B cell (primary cell): ENCODE data around the gene UNC13A. TPM values are rescaled to one million over a fixed set of nuclear protein-coding genes. Genes with fewer than 3 reads are reported as not detected.

Experiments used
- ATAC-seq: fragments of 200-7000 bp; cut with Tn5 transposase; one replicate; pipeline ENCODE4 v1.10.0; 2021; ENCODE audit warnings: low read depth, mild to moderate bottlenecking, moderate number of reproducible peaks, moderate library complexity
- CTCF ChIA-PET: fragments of 350-600 bp; sonication (Branson Sonifier 250); formaldehyde crosslinking; loops from one replicate; lab custom pipeline; 2021; ENCODE audit warnings: antibody characterized with exemption, inconsistent platforms; lab: Charles Lee
- POLR2A ChIA-PET: fragments of 350-600 bp; sonication (Branson Sonifier 250); formaldehyde crosslinking; loops from one replicate; lab custom pipeline; 2021; ENCODE audit warnings: antibody characterized with exemption; lab: Charles Lee
- DNase-seq: peaks from one replicate; pipeline ENCODE4 v3.0.0; 2013
- H2AFZ ChIP-seq: 2 replicates; pipeline ENCODE4 v1.6.1; 2012; ENCODE audit warnings: mild to moderate bottlenecking, low read depth, low read length; ENCODE audit not compliant: insufficient read depth, poor library complexity, severe bottlenecking
- H3K27ac ChIP-seq, 2 donors: 1 replicate in 1 of 2; 2 replicates in 1 of 2; pipeline ENCODE4 v1.5.1; 2012 to 2013; ENCODE audit warnings: low read length in 2 of 2, mild to moderate bottlenecking in 2 of 2, moderate library complexity in 1 of 2
- H3K27me3 ChIP-seq, 4 experiments: fragments of 200-600 bp in 1 of 4; sonication (generic) in 1 of 4; replicated peaks in 1 of 4; 1 replicate in 2 of 4; 2 replicates in 2 of 4; pipeline versions ENCODE4 v1.6.1 to v1.7.0; 2013 to 2016; ENCODE audit warnings: low read length in 3 of 4, mild to moderate bottlenecking in 2 of 4, mixed read lengths in 1 of 4, moderate library complexity in 1 of 4; ENCODE audit not compliant: insufficient read depth in 4 of 4, control insufficient read depth in 3 of 4; ENCODE audit errors: control extremely low read depth in 1 of 4
- H3K36me3 ChIP-seq, 2 experiments: replicated peaks in 1 of 2; 1 replicate in 1 of 2; 2 replicates in 1 of 2; pipeline versions ENCODE4 v1.6.1 to v1.7.1; 2013; ENCODE audit warnings: low read length in 1 of 2; ENCODE audit not compliant: insufficient read depth in 2 of 2, control insufficient read depth in 1 of 2; ENCODE audit errors: control extremely low read depth in 1 of 2, extremely low read depth in 1 of 2
- H3K4me1 ChIP-seq, 2 donors: fragments of 200-600 bp in 1 of 2; sonication (generic) in 1 of 2; 1 replicate in 1 of 2; 2 replicates in 1 of 2; pipeline versions ENCODE4 v1.5.1 to v1.6.1; 2013 to 2017; ENCODE audit warnings: low read length in 2 of 2; ENCODE audit not compliant: control insufficient read depth in 2 of 2, insufficient read depth in 2 of 2
- H3K4me2 ChIP-seq: replicated peaks from 2 replicates; pipeline ENCODE3; 2012; ENCODE audit warnings: mild to moderate bottlenecking, low read depth, low read length; ENCODE audit not compliant: poor library complexity, severe bottlenecking
- H3K4me3 ChIP-seq, 5 experiments: fragments of 200-600 bp in 1 of 5; sonication (generic) in 1 of 5; 1 replicate in 3 of 5; 2 replicates in 2 of 5; pipeline versions ENCODE4 v1.5.1 to v1.7.0; 2011 to 2016; ENCODE audit warnings: low read length in 4 of 5, mild to moderate bottlenecking in 4 of 5, low read depth in 2 of 5, control low read depth in 1 of 5, moderate library complexity in 1 of 5; ENCODE audit not compliant: insufficient read depth in 1 of 5; ENCODE audit errors: control extremely low read depth in 1 of 5, extremely low read depth in 1 of 5
- H3K79me2 ChIP-seq: fragments of 200-600 bp; sonication (generic); one replicate; pipeline ENCODE4 v1.6.0; 2016; ENCODE audit warnings: low read length; ENCODE audit not compliant: control insufficient read depth, insufficient read depth
- H3K9ac ChIP-seq: fragments of 200-600 bp; sonication (generic); 2 replicates; pipeline ENCODE4 v1.6.1; 2017; ENCODE audit warnings: mild to moderate bottlenecking, low read length, moderate library complexity
- H3K9me3 ChIP-seq, 3 donors: one replicate each; pipeline versions ENCODE4 v1.6.1 to v1.7.1; 2013; ENCODE audit warnings: low read length in 2 of 3; ENCODE audit not compliant: control insufficient read depth in 2 of 3, insufficient read depth in 1 of 3; ENCODE audit errors: control extremely low read depth in 1 of 3
- H4K20me1 ChIP-seq: 2 replicates; pipeline ENCODE4 v1.6.0; 2012; ENCODE audit warnings: mild to moderate bottlenecking, low read length; ENCODE audit not compliant: insufficient read depth, control insufficient read depth, poor library complexity, severe bottlenecking
- H3K27ac Mint-ChIP-seq: one replicate; pipeline ENCODE4 v1.8.0; 2021; ENCODE audit warnings: mixed read lengths
- H3K27me3 Mint-ChIP-seq: one replicate; pipeline ENCODE4 v1.8.0; 2021; ENCODE audit warnings: mixed read lengths
- H3K4me1 Mint-ChIP-seq: one replicate; pipeline ENCODE4 v1.8.0; 2021; ENCODE audit warnings: mixed read lengths
- H3K4me3 Mint-ChIP-seq: one replicate; pipeline ENCODE4 v1.8.0; 2021; ENCODE audit warnings: mixed read lengths
- H3K9me3 Mint-ChIP-seq: one replicate; pipeline ENCODE4 v1.8.0; 2022; ENCODE audit warnings: mixed read lengths; ENCODE audit not compliant: insufficient read depth
- CTCF ChIP-seq: fragments of 200-600 bp; IDR thresholded peaks from one replicate; pipeline ENCODE4 v1.8.0; 2022; ENCODE audit warnings: antibody characterized with exemption, mild to moderate bottlenecking
- EZH2 ChIP-seq: IDR thresholded peaks from 2 replicates; pipeline ENCODE4 v1.6.1; 2012; ENCODE audit warnings: borderline replicate concordance, low read depth, mild to moderate bottlenecking, moderate library complexity, low read length; ENCODE audit not compliant: insufficient read depth, poor library complexity, severe bottlenecking
- WGBS: methylation state at CpG from one replicate; pipeline ENCODE4 v1.1.5; 2013; ENCODE audit warnings: missing lambda C conversion rate; ENCODE audit not compliant: insufficient coverage; 5-methylcytosine and 5-hydroxymethylcytosine counted together
- intact Hi-C: fragments of 100-400 bp; cut with micrococcal nuclease; formaldehyde crosslinking; loops from one replicate; pipeline ENCODE4 v1.10.0; 2022
- polyA plus RNA-seq: library from polyadenylated mRNA; depleted of rRNA; stranded (reverse); fragments of >200 nt; gene quantifications from 2 replicates; pipeline ENCODE4 v1.2.3, GENCODE V29; 2012
- total RNA-seq, 2 donors: library from RNA; stranded (reverse); fragments of 120-200 nt in 1 of 2; gene quantifications; 1 replicate in 1 of 2; 2 replicates in 1 of 2; pipeline versions ENCODE4 v1.2.3 to v1.2.4, GENCODE V29; 2013 to 2022

UNC13A gene
- total and polyA plus RNA-seq, 2 donors (not counting 1 experiment from before 2014, with no cell fraction given) = 0.10 TPM; not detected in 1

- Histone ChIP-seq H3K9me3 (no peaks in the 10 kb centered on the region), H3K4me1 (no peaks in the 10 kb centered on the region), H3K27me3 (no peaks in the 10 kb centered on the region), H2AFZ (no peak overlapping the region), H3K4me3 (no peak overlapping the region), H3K27ac (no peak overlapping the region), H3K9ac (no peak overlapping the region), H3K36me3 (peaks cover 2 to 60% of the 10 kb centered on the region in 2 experiments), H3K4me2 (no peak overlapping the region), H4K20me1 (peaks cover 43% of the 10 kb centered on the region), H3K79me2 (peaks cover 4% of the 10 kb centered on the region)
- ChIA-PET CTCF (interaction anchor here (6.5 kb wide), 1 partner anchor 80 kb away, joined by 79 read pairs; no protein-coding TSS in a partner anchor), POLR2A (no interaction called here)
- DNase-seq = no peak
- no peak for ATAC-seq
- H3K4me3 Mint-ChIP-seq = no peak overlapping the region
- no peaks in the 10 kb centered on the region for H3K9me3 Mint-ChIP-seq
- H3K27ac Mint-ChIP-seq = no peak overlapping the region
- peaks cover 13% of the 10 kb centered on the region for H3K4me1 Mint-ChIP-seq
- intact Hi-C loops = no loop called here
- TF ChIP-seq CTCF = no peak
- TF ChIP-seq EZH2 = no peak
- WGBS = 96% methylated on average over 34 of the region's 34 CpGs
- H3K27me3 Mint-ChIP-seq = no peaks in the 10 kb centered on the region
These were observed 111.2 kb downstream of the UNC13A start for GRCh38 chr19:17576758-17577456.
